CD4-positive, alpha-beta T cell (primary cell): ENCODE results near the gene SANBR. TPM values are rescaled to one million over a fixed set of nuclear protein-coding genes. Genes with fewer than 3 reads are reported as not detected.

ENCODE experiments used
- ATAC-seq: fragments of 200-7000 bp; cut with Tn5 transposase; one replicate; pipeline ENCODE4 v1.10.0; 2022; ENCODE audit warnings: mild to moderate bottlenecking; ENCODE audit not compliant: poor library complexity
- CTCF ChIA-PET: fragments of 350-600 bp; sonication (Branson Sonifier 250); formaldehyde crosslinking; loops from one replicate; lab custom pipeline; 2021; ENCODE audit warnings: antibody characterized with exemption, inconsistent platforms; lab: Charles Lee
- POLR2A ChIA-PET: fragments of 350-600 bp; sonication (Branson Sonifier 250); formaldehyde crosslinking; loops from one replicate; lab custom pipeline; 2021; ENCODE audit warnings: antibody characterized with exemption, inconsistent platforms; lab: Charles Lee
- DNase-seq, 14 experiments: peaks; one replicate each; pipeline ENCODE4 v3.0.0-alpha.2; 2013 to 2020; ENCODE audit warnings: mixed read lengths in 2 of 14
- H3K27ac ChIP-seq, 2 donors: one replicate each; pipeline versions ENCODE4 v1.5.1 to v1.7.0; 2013; ENCODE audit warnings: low read length in 2 of 2, low read depth in 1 of 2, mild to moderate bottlenecking in 1 of 2
- H3K27me3 ChIP-seq, 2 experiments: 1 replicate in 1 of 2; 2 replicates in 1 of 2; pipeline versions ENCODE4 v1.6.1 to v1.7.0; 2013; ENCODE audit warnings: low read length in 2 of 2, control low read depth in 1 of 2, mild to moderate bottlenecking in 1 of 2, moderate library complexity in 1 of 2; ENCODE audit not compliant: insufficient read depth in 2 of 2, control insufficient read depth in 1 of 2
- H3K36me3 ChIP-seq: one replicate; pipeline ENCODE4 v1.6.1; 2013; ENCODE audit warnings: low read length, control low read depth; ENCODE audit not compliant: insufficient read depth
- H3K4me1 ChIP-seq: one replicate; pipeline ENCODE4 v1.6.1; 2013; ENCODE audit warnings: low read length, control low read depth; ENCODE audit not compliant: insufficient read depth
- H3K4me3 ChIP-seq: one replicate; pipeline ENCODE4 v1.5.1; 2013; ENCODE audit warnings: mild to moderate bottlenecking, low read length, moderate library complexity
- H3K9me3 ChIP-seq, 2 experiments: 1 replicate in 1 of 2; 2 replicates in 1 of 2; pipeline versions ENCODE4 v1.6.1 to v1.7.0; 2013; ENCODE audit warnings: low read length in 2 of 2, mild to moderate bottlenecking in 2 of 2, control low read depth in 1 of 2, moderate library complexity in 1 of 2; ENCODE audit not compliant: control insufficient read depth in 1 of 2, insufficient read depth in 1 of 2
- H3K27ac Mint-ChIP-seq: one replicate; pipeline ENCODE4 v1.8.0; 2020; ENCODE audit warnings: mixed read lengths
- H3K27me3 Mint-ChIP-seq: one replicate; pipeline ENCODE4 v1.8.0; 2021; ENCODE audit warnings: mixed read lengths
- H3K36me3 Mint-ChIP-seq: one replicate; pipeline ENCODE4 v1.8.0; 2021; ENCODE audit warnings: low read depth, mixed read lengths
- H3K4me1 Mint-ChIP-seq: one replicate; pipeline ENCODE4 v1.8.0; 2021; ENCODE audit warnings: low read depth, mixed read lengths
- H3K4me3 Mint-ChIP-seq: one replicate; pipeline ENCODE4 v1.8.0; 2020; ENCODE audit warnings: mild to moderate bottlenecking, mixed read lengths
- H3K9me3 Mint-ChIP-seq: one replicate; pipeline ENCODE4 v1.8.0; 2020; ENCODE audit warnings: mixed read lengths
- intact Hi-C, 2 experiments: fragments of 100-400 bp; cut with DNase I in 1 of 2; cut with micrococcal nuclease in 1 of 2; formaldehyde crosslinking; loops; one replicate each; pipeline versions ENCODE4 v1.15.1 to v1.9.0; 2023 to 2025; cut with DNase I, micrococcal nuclease
- polyA plus RNA-seq, 2 donors: library from polyadenylated mRNA; unstranded; fragments of 120-200 nt; gene quantifications; one replicate each; pipeline ENCODE4 v1.2.1, GENCODE V29; 2013
- total RNA-seq, 174 experiments: library from RNA in 2 of 174; stranded (reverse) in 2 of 174; gene quantifications; one replicate each; pipeline ENCODE4 v1.2.3 and lab custom pipeline; 2021 to 2026
- TF ChIP-seq, protein P1 (sequence below): fragments of 200-600 bp; IDR thresholded peaks from one replicate; pipeline ENCODE4 v1.8.0; 2022; ENCODE audit warnings: antibody characterized with exemption, mild to moderate bottlenecking

SANBR gene
- total RNA-seq (1 to 10 TPM; 1.1 to 1.3 TPM), total RNA-seq (lab: John Stamatoyannopoulos, UW) (0.61 to 12.0 (median 4.7) reads per million in 172 experiments)
- 3.5 TPM for polyA plus RNA-seq (2013, experiment 1 of 2)
- 3.2 TPM for polyA plus RNA-seq (2013, experiment 2 of 2)

GRCh38 chr2:61065714-61066709, at the start of gene SANBR:
SANBR (plus strand) TSS chr2:61065871; CDS start chr2:61070351, 4,480 bp downstream.
- peaks cover 2% of the 10 kb centered on the region for H3K36me3 ChIP-seq
- Mint-ChIP-seq H3K4me3 (peak within 1 kb of the TSS; percentile 99), H3K27ac (peak within 1 kb of the TSS; percentile 68), H3K36me3 (peaks cover 8% of the 10 kb centered on the region), H3K27me3 (no peaks in the 10 kb centered on the region), H3K4me1 (peaks cover 7% of the 10 kb centered on the region), H3K9me3 (no peaks in the 10 kb centered on the region)
- no peaks in the 10 kb centered on the region for H3K9me3 ChIP-seq
- intact Hi-C loops, result loop anchor here (1.0 to 10.0 kb wide), 7 partner anchors 49 to 1129 kb away; partner anchors contain the start of genes PEX13 (in 2 of the 2), B3GNT2 (in 1 of the 2), CCT4 (in 1 of the 2) and PUS10 (in 1 of the 2)
- peak within 1 kb of the TSS in 1 of 2 donors; percentile 30 for H3K27ac ChIP-seq
- peaks cover 11% of the 10 kb centered on the region for H3K4me1 ChIP-seq
- CTCF ChIA-PET, result interaction anchor here (0.9 kb wide), 1 partner anchor 9 kb away, joined by 3 read pairs; no protein-coding TSS in a partner anchor
- H3K4me3 ChIP-seq, result peak within 1 kb of the TSS; percentile 63
- ATAC-seq (peak; percentile 97), DNase-seq (peak; percentile 59 to 93 (median 78))
- H3K27me3 ChIP-seq, result no peaks in the 10 kb centered on the region
- POLR2A ChIA-PET, result interaction anchor here (1.0 to 2.1 kb wide), 5 partner anchors 10 to 473 kb away, joined by 3 to 11 read pairs (median 4); no protein-coding TSS in a partner anchor
- TF ChIP-seq, protein P1, sequence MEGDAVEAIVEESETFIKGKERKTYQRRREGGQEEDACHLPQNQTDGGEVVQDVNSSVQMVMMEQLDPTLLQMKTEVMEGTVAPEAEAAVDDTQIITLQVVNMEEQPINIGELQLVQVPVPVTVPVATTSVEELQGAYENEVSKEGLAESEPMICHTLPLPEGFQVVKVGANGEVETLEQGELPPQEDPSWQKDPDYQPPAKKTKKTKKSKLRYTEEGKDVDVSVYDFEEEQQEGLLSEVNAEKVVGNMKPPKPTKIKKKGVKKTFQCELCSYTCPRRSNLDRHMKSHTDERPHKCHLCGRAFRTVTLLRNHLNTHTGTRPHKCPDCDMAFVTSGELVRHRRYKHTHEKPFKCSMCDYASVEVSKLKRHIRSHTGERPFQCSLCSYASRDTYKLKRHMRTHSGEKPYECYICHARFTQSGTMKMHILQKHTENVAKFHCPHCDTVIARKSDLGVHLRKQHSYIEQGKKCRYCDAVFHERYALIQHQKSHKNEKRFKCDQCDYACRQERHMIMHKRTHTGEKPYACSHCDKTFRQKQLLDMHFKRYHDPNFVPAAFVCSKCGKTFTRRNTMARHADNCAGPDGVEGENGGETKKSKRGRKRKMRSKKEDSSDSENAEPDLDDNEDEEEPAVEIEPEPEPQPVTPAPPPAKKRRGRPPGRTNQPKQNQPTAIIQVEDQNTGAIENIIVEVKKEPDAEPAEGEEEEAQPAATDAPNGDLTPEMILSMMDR, result no peak

DNA sequence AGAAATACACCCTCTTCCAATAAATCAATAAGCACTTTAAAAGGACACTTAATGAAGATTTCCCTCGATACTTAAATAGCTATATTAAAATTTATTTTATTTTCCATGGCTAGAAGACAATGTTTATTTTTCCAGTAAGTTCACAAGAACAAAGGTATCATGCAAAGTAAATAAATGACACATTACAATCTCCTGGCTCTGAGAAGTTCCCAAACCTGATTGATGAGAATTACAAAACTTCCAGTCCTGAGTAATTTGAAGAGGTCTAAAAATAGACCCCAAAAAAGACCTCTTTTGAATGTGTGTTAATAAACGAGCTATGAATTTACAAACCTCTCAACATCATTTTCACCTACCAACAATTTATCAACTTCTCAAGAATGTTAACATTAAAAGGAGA, 49.7 kb upstream of the SANBR start:
- Histone ChIP-seq H3K4me1 (peaks cover 5% of the 10 kb centered on the region), H3K27ac (no peak overlapping the region), H3K36me3 (peaks cover under 1% of the 10 kb centered on the region), H3K9me3 (no peaks in the 10 kb centered on the region), H3K4me3 (peak overlapping the region; percentile 64), H3K27me3 (no peaks in the 10 kb centered on the region)
- Mint-ChIP-seq H3K9me3 (no peaks in the 10 kb centered on the region), H3K27me3 (no peaks in the 10 kb centered on the region), H3K4me3 (peak overlapping the region; percentile 100), H3K36me3 (peaks cover 22% of the 10 kb centered on the region), H3K27ac (peak overlapping the region; percentile 89), H3K4me1 (peaks cover 44% of the 10 kb centered on the region)
- no peak for ATAC-seq
- CTCF ChIA-PET, result interaction anchor here (2.0 kb wide), 1 partner anchor 211 kb away, joined by 4 read pairs; no protein-coding TSS in a partner anchor
- no peak for DNase-seq
- TF ChIP-seq, protein P1, result no peak
- intact Hi-C loops, result loop anchor here in 1 of 2 experiments (5.0 to 10.0 kb wide), 3 partner anchors 51 to 129 kb away; partner anchors contain the start of gene SANBR
- POLR2A ChIA-PET, result interaction anchor here (2.4 kb wide), 1 partner anchor 134 kb away, joined by 11 read pairs; the partner anchor contains the start of gene REL
